Natural killer cell (primary cell): Measurements from ENCODE around the gene ELAC2. TPM values are rescaled to one million over a fixed set of nuclear protein-coding genes. Genes with fewer than 3 reads are reported as not detected.

ENCODE experiments used
- ATAC-seq, 3 donors: fragments of 150-1000 bp in 2 of 3; fragments of 200-7000 bp in 1 of 3; cut with Tn5 transposase; 1 replicate in 1 of 3; 2 replicates in 2 of 3; pipeline ENCODE4 v1.10.0; 2021; ENCODE audit warnings: mild to moderate bottlenecking in 2 of 3, moderate library complexity in 2 of 3
- DNase-seq, 2 donors: peaks; one replicate each; pipeline versions ENCODE4 v3.0.0 to v3.0.0-alpha.2; 2013 to 2021; ENCODE audit warnings: mixed read lengths in 1 of 2
- H3K27ac ChIP-seq: one replicate; pipeline ENCODE4 v1.5.1; 2013; ENCODE audit warnings: mild to moderate bottlenecking, low read length
- H3K27me3 ChIP-seq: one replicate; pipeline ENCODE4 v1.6.1; 2013; ENCODE audit warnings: low read length; ENCODE audit not compliant: control insufficient read depth, insufficient read depth
- H3K36me3 ChIP-seq: one replicate; pipeline ENCODE4 v1.6.1; 2013; ENCODE audit warnings: low read length; ENCODE audit not compliant: control insufficient read depth, insufficient read depth
- H3K4me1 ChIP-seq: one replicate; pipeline ENCODE4 v1.6.1; 2013; ENCODE audit warnings: low read length; ENCODE audit not compliant: control insufficient read depth, insufficient read depth
- H3K4me3 ChIP-seq: one replicate; pipeline ENCODE4 v1.5.1; 2013; ENCODE audit warnings: low read length
- H3K9me3 ChIP-seq: one replicate; pipeline ENCODE4 v1.6.1; 2013; ENCODE audit warnings: low read length; ENCODE audit not compliant: control insufficient read depth, insufficient read depth
- H3K27ac Mint-ChIP-seq, 2 donors: one replicate each; pipeline ENCODE4 v1.8.0; 2022; ENCODE audit warnings: mild to moderate bottlenecking in 2 of 2, mixed read lengths in 2 of 2, moderate library complexity in 1 of 2
- H3K27me3 Mint-ChIP-seq, 2 donors: one replicate each; pipeline ENCODE4 v1.8.0; 2022; ENCODE audit warnings: low read depth in 2 of 2, mixed read lengths in 2 of 2
- H3K36me3 Mint-ChIP-seq: one replicate; pipeline ENCODE4 v1.8.0; 2022; ENCODE audit warnings: mixed read lengths
- H3K4me1 Mint-ChIP-seq, 2 donors: one replicate each; pipeline ENCODE4 v1.8.0; 2022; ENCODE audit warnings: mixed read lengths in 2 of 2
- H3K4me3 Mint-ChIP-seq: one replicate; pipeline ENCODE4 v1.8.0; 2022; ENCODE audit warnings: mild to moderate bottlenecking, moderate library complexity, mixed read lengths
- H3K9me3 Mint-ChIP-seq, 2 donors: one replicate each; pipeline ENCODE4 v1.8.0; 2022; ENCODE audit warnings: mixed read lengths in 2 of 2
- CTCF ChIP-seq: fragments of 200-600 bp; IDR thresholded peaks from one replicate; pipeline ENCODE4 v1.8.0; 2022; ENCODE audit warnings: antibody characterized with exemption
- WGBS: methylation state at CpG from one replicate; pipeline ENCODE4 v1.1.7; 2013; ENCODE audit warnings: missing lambda C conversion rate; ENCODE audit not compliant: insufficient coverage; 5-methylcytosine and 5-hydroxymethylcytosine counted together
- intact Hi-C: fragments of 100-400 bp; cut with micrococcal nuclease; formaldehyde crosslinking; loops from one replicate; pipeline ENCODE4 v1.14.2; 2022
- total RNA-seq, 4 donors: library from RNA; stranded (reverse); fragments of 120-200 nt in 1 of 4; gene quantifications; one replicate each; pipeline versions ENCODE4 v1.2.3 to v1.2.4, GENCODE V29; 2013 to 2022

Gene ELAC2
- total RNA-seq, 3 donors from 2014 or later (not counting 1 experiment from before 2014, with no cell fraction given), result 65.5 to 84.2 (median 83.4) TPM

GRCh38 chr17:12987120-12987519, 30.7 kb downstream of the ELAC2 start:
- peaks cover 6 to 7% of the 10 kb centered on the region in 2 donors for H3K4me1 Mint-ChIP-seq

GRCh38 chr17:12985431-12986293, 32.2 kb downstream of the ELAC2 start:
- H3K4me1 Mint-ChIP-seq, result peaks cover 9% of the 10 kb centered on the region in 2 donors
- H3K36me3 Mint-ChIP-seq, result no peaks in the 10 kb centered on the region
- no peak overlapping the region for H3K27ac ChIP-seq
- 86% methylated on average over 13 of the region's 14 CpGs for WGBS
- no peaks in the 10 kb centered on the region for H3K27me3 ChIP-seq
- no peak overlapping the region for H3K4me3 Mint-ChIP-seq
- peaks cover 3 to 6% of the 10 kb centered on the region in 2 donors for H3K27me3 Mint-ChIP-seq
- H3K36me3 ChIP-seq, result peaks cover 7% of the 10 kb centered on the region
- DNase-seq (no peak), ATAC-seq (no peak)
- H3K4me1 ChIP-seq, result peaks cover 14% of the 10 kb centered on the region
- no peak overlapping the region for H3K27ac Mint-ChIP-seq
- no peaks in the 10 kb centered on the region for H3K9me3 Mint-ChIP-seq
- intact Hi-C loops, result no loop called here
- H3K4me3 ChIP-seq, result no peak overlapping the region
- no peak for TF ChIP-seq CTCF
- H3K9me3 ChIP-seq, result no peaks in the 10 kb centered on the region

More at GRCh38 chr17:12987120-12987519, 30.7 kb downstream of the ELAC2 start:
- Histone ChIP-seq H3K4me3 (no peak overlapping the region), H3K27ac (no peak overlapping the region), H3K4me1 (peaks cover 7% of the 10 kb centered on the region), H3K36me3 (peaks cover 16% of the 10 kb centered on the region), H3K27me3 (no peaks in the 10 kb centered on the region), H3K9me3 (no peaks in the 10 kb centered on the region)
- peaks cover 2 to 4% of the 10 kb centered on the region in 2 donors for H3K27me3 Mint-ChIP-seq
- no peaks in the 10 kb centered on the region for H3K9me3 Mint-ChIP-seq
- H3K4me3 Mint-ChIP-seq, result no peak overlapping the region
- WGBS, result 81% methylated on average over 12 of the region's 12 CpGs
- DNase-seq, result no peak
- ATAC-seq, result no peak
- H3K27ac Mint-ChIP-seq, result no peak overlapping the region
- H3K36me3 Mint-ChIP-seq, result peaks cover 8% of the 10 kb centered on the region
- intact Hi-C loops, result no loop called here
- no peak for TF ChIP-seq CTCF

- Mint-ChIP-seq H3K27ac (peak overlapping the region in 1 of 2 donors; percentile 44), H3K4me1 (peaks cover 9% of the 10 kb centered on the region in 2 donors), H3K36me3 (no peaks in the 10 kb centered on the region), H3K4me3 (no peak overlapping the region), H3K27me3 (peaks cover 3 to 6% of the 10 kb centered on the region in 2 donors), H3K9me3 (no peaks in the 10 kb centered on the region)
- ATAC-seq (no peak), DNase-seq (no peak)
- H3K4me3 ChIP-seq, result no peak overlapping the region
- no peak overlapping the region for H3K27ac ChIP-seq
- no peak for TF ChIP-seq CTCF
- no peaks in the 10 kb centered on the region for H3K9me3 ChIP-seq
- intact Hi-C loops, result no loop called here
- H3K36me3 ChIP-seq, result no peaks in the 10 kb centered on the region
- whole genome bisulfite sequencing, result 90% methylated on average over 21 of the region's 21 CpGs
- H3K4me1 ChIP-seq, result peaks cover 14% of the 10 kb centered on the region
- no peaks in the 10 kb centered on the region for H3K27me3 ChIP-seq
Observed at GRCh38 chr17:12983991-12984884, 33.6 kb downstream of the ELAC2 start.
